NCI-H2107 (cell line): ENCODE data around the gene PMF1.
"Not testable (repeated sequence)": the region's sequence is repeated elsewhere in the genome, so short reads cannot be mapped to it uniquely, and the experiment has no call there.

Experiments
- DNase-seq: peaks from one replicate; lab custom pipeline; 2025; lab: John Stamatoyannopoulos, UW

Gene PMF1

DNA sequence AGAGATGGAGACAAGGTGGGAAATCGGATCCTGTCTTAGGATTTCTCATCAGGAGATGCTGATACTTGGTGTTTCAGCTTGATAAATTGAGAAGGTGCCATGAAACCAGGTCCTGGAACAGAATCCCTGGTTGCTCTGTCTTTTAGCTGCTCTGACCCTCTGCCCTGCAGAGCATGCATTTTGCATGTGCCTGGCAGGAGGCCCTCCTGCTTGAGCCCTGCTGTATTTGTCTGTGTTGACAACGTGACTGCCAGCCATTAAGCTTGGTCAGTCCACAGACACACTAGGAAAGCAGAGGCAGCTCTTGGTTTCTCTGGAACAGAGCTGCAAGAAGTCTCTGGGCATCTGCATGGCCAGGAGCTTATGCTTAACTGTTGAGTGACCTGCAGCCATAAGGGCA is 16.4 kb upstream of the PMF1 start:
- no peak for DNase-seq

GRCh38 chr1:156198831-156199349 is 13.9 kb upstream of the PMF1 start:
- DNase-seq = no peak

GRCh38 chr1:156200044-156200443 is 12.8 kb upstream of the PMF1 start:
- no peak for DNase-seq

DNA sequence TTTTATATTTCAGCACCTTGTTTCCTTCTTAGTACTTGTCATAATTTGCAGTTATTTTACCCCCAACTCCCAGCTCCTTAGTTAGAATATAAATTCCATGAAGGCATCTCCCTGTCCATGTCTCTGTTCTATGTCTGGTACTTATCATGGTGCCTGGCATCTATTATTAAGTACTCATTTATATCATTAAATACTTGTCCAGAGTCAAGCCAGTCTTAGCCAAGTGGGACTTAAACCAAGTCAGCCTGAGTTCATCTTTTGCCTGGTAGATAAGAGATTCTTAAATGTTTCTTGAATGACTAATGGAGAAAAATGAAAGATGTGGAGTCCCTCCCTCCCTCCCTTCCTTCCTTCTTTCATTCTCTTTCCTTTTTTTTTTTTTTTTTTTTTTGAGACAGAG is 9.5 kb upstream of the PMF1 start:
- DNase-seq = no peak

GRCh38 chr1:156204686-156205085 is 8.1 kb upstream of the PMF1 start:
- DNase-seq = no peak

DNA sequence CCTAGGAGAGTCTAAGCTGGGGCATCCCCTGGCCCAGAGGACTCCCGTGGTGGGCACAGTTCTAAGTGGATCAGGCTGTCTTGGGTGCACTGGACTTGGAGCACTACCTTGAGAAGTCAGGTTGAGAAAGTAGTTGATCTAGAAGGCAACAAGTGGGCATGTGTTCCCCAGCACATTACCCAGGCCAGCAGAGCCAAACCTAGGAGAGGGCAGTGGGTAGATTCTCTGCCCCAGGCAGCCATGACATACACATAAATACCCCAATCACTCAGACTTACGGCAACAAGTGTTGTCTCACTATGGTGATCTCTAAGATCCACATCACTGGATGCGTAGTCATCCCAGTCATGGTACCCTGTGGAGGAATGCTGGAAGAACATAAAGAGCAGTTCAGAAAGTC is 1.6 kb upstream of the PMF1 start:
- no peak for DNase-seq

- no peak for DNase-seq
Observed at GRCh38 chr1:156212130-156212529, 677 bp upstream of the PMF1 start.

- DNase-seq = no peak
Observed at GRCh38 chr1:156213644-156213966, 798 bp downstream of the PMF1 start.

- no peak for DNase-seq
Observed at GRCh38 chr1:156214024-156214748, 1.4 kb downstream of the PMF1 start.

DNA sequence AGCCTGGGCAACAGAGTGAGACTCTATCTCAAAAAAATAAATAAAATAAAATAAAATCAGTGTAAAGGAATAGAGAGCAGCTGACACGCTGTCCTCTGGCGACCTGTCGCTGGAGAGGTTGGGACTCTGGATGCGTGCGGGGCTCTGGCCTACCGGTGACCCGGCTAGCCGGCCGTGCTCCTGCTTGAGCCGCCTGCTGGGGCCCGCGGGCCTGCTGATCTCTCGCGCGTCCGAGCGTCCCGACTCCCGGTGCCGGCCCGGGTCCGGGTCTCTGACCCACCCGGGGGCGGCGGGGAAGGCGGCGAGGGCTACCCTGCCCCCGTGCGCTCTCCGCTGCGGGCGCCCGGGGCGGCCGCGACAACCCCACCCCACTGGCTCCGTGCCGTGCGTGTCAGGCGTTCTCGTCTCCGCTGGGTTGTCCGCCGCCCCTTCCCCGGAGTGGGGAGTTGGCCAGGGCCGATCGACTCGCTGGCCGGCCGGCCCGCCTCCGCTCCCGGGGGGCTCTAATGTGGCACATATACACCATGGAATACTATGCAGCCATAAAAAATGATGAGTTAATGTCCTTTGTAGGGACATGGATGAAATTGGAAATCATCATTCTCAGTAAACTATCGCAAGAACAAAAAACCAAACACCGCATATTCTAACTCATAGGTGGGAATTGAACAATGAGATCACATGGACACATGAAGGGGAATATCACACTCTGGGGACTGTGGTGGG is 3.7 kb downstream of the PMF1 start:
- not testable (repeated sequence) for DNase-seq

DNA sequence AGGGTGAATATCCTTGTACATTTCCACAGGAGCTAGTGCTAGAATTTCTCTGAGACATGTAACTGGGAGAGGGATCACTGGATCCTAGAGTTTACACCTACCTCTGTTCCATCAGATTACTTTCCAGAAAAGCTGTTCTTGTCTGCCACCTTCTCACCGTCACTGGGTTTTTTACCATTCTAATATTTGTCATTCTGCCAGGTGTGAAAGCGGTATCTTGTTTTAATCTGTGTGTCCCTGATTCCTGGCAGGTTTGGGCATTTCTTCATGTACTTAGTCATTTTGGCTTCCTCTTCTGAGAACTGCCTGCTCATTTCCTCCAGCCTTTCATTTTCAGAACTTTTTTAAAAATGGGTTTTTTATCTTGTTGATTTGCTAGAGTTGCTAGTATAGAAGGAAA is 5.1 kb downstream of the PMF1 start:
- DNase-seq = no peak

GRCh38 chr1:156220226-156220625 is 7.4 kb downstream of the PMF1 start:
- no peak for DNase-seq

DNA sequence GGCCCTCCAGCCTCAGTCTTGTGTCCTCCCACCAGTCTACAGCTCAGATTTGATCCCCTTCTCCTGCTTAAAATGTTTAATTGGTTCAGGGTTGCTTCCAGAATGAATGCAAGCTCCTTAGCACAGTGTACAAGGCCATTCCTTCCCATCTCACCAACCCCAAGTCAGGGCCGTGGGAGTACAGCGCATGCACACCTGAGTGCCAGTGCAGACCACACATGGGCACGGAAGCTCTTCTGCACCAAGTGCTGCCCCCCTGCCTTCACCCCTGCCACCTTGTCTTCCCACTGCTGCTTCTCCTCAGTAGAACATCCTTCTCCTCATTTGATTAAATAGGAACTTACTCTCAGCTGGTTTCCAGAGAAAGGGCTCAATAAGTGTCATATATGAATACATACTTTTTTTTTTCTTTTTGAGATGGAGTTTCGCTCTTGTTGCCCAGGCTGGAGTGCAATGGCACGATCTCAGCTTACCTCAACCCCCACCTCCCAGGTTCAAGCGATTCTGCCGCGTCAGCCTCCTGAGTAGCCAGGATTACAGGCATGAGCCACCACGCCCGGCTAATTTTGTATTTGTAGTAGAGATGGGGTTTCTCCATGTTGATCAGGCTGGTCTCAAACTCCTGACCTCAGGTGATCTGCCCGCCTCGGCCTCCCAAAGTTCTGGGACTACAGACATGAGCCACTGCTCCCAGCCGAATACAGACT is 9.3 kb downstream of the PMF1 start:
- no peak for DNase-seq

DNA sequence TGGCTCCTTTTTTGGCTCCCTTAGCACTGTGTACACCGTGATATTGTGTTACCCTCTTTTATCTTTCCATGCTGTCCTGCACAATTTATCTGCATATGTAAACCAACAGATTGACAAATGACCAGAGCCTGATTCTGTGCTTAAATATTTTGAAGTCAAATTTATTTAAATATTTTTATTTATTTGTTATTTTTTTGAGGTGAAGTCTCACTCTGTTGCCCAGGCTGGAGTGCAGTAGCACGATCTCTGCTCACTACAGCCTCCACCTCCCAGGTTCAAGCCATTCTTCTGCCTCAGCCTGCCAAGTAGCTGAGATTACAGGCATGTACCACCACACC is 12.8 kb downstream of the PMF1 start:
- no peak for DNase-seq

DNA sequence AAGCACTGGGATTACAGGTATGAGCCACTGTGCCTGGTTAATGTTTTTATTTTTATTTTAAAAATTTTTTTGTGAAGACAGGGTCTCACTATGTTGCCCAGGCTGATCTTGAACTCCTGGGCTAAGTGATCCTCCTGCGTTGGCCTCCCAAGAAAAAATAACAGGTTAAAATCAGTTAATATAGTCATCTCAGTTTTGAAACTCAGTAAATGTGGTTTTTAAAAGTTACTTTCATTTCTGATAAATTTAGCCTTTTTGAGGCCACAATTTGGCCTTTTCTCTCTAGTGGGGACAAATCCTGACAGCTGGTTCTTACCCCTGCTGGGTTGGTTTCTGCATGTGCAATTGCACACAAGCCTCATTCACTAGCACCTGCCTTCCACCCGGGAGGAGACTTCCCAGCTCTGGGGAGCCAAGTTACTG is 13.3 kb downstream of the PMF1 start:
- DNase-seq = no peak

DNA sequence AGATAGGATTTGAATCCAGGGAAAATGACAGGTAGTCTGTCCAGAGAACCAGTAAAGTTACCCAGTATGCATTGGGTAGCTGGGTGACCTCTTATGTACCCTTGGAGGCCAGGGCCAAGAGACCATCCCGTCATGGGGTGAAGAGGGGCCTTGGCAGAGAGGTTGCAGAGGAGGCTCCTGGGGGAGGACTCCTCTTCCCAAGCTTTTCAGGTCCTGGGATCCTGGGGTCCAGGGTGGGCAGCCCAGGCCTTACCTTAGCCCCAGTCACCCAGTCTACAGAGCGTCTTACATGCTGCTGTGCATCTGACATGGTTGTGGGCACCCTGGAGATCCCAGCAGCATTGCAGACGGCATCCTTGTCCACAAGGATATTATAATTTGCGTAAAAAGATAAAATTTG is 14.0 kb downstream of the PMF1 start:
- DNase-seq = no peak

- no peak for DNase-seq
Observed at GRCh38 chr1:156228501-156228900, 15.7 kb downstream of the PMF1 start.

GRCh38 chr1:156229809-156230472 is 17.1 kb downstream of the PMF1 start:
- DNase-seq = no peak

DNA sequence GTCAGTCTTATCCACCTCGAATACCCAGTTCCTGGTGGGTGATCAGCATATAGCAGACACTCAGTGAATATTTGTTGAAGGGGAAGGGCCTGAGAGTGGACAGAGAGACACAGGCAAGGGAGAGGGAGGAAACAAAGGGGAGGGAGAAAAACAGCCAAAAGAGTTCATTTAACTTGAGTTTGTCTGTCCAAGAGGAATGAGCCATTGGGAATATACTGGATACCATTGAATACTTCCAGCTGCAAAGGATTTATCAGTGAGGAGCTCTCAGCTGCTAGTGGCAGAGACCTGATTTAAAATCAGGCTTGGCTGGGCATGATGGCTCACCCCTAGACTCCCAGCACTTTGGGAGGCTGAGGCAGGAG is 17.6 kb downstream of the PMF1 start:
- DNase-seq = no peak

DNA sequence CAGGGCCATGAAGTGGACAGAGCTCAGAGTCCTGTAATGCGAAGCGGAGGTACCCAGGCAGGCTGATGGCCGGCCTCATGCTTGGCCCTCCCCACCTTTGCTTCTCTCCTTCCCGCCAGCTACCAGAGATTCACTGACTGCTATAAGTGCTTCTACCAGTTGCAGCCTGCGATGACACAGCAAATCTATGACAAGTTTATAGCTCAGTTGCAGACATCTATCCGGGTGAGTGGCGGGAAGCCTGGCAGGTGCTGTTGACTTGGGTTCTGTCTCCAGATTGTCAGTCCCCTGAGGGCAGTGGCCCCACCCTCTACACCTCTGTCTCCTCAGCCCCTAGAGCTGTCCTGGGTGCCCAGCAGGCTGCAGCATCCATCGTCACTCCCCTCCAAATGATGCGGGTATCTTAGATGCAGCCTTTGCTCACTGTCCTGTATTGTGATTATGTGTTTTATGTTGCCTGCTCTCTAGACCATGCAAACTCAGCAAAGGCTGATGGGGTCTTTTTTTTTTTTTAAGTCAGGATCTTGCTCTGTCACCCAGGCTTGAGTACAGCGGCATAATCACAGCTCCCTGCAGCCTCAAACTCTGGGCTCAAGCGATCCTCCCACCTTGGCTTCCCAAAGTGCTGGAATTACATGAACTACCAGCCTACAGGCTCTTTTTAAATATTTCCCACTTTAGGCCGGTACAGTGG is 19.5 kb downstream of the PMF1 start:
- no peak for DNase-seq

DNA sequence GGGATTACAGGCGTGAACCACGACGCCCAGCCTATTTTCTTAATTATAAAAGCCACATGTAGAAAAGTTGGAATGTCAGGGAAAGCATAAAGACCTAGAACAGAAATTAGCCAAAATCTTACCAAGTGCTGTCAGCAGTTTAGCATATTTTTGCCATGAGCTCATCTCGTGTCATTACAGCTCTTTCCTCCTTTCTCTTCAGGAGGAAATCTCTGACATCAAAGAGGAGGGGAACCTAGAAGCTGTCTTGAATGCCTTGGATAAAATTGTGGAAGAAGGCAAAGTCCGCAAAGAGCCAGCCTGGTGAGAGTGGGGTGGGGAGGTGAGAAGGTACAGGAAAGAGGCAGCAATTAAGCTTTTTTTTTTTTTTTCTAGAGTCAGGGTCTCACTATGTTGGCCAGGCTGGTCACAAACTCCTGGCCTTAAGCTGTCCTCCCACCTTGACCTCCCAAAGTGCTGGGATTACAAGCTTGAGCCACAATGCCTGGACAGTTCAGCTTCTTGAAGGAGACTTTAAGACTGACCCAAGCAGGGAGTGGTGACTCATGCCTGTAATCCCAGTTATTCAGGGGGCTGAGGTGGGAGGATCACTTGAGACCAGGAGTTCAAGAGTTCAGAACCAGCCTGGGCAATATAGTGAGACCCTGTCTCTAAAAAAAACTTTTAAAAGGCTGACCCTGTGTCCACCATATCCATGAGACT is 20.8 kb downstream of the PMF1 start:
- no peak for DNase-seq
